ENCODE measurements around the gene SPATA31E1. TPM values are rescaled to one million over a fixed set of nuclear protein-coding genes. Genes with fewer than 3 reads are reported as not detected.
"Not testable (repeated sequence)": the region's sequence is repeated elsewhere in the genome, so short reads cannot be mapped to it uniquely, and the experiment has no call there.

The SPATA31E1 gene
- total and polyA plus RNA-seq, 12 donors: not detected

DNA sequence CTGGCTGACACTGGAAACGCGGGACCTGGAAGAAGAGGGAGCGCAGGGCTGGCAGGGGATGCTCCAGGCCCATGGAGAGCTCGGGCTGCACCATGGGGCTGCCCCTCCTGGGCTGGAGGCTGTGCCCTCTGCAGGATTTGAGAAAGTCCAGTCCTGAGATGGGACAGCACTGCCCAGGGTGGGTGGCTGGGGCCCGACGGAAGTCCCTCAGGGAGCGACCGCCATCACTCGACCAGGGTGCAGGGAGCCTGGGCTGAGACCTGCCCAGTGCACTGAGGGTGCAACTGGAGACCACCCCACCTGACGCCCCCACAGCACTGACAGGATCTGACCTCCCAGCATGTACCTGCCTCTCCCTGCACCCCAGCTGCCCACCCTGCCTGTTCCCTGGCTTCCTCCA lies 42.2 kb downstream of the SPATA31E1 start:
- WGBS, 4 donors: 90 to 100% (median 97%) methylated on average over 1 to 10 of the region's 10 CpGs
- H3K4me1 ChIP-seq (replicated peaks in 1 of 2); H3K27ac ChIP-seq; H3K4me3 ChIP-seq; H3K36me3 ChIP-seq (replicated peaks in 1 of 2); H3K9me3 ChIP-seq (replicated peaks in 1 of 3); intact Hi-C loops (cut with DNase I); H3K27me3 ChIP-seq; DNase-seq: not testable (repeated sequence)

DNA sequence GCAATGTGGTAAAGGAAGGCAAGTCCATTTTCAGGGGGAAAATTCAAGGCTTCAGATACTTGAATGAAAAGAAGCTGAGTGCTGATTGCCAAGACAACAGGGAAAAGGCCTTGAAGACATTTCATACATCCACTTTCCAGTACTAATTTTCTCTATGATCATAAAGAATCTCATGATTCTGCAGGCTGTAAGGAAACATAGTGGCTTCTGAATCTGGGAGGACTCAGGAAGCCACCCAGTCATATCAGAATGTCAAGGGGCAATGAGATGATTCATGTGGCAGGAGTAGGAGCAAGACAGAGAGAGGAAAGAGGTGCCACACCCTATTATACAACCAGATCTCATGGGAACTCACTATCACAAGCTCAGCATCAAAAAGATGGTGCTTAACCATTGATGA lies 46.5 kb downstream of the SPATA31E1 start:
- H3K27ac ChIP-seq; H3K27me3 ChIP-seq; H3K9me3 ChIP-seq (replicated peaks in 1 of 3); H3K36me3 ChIP-seq (replicated peaks in 1 of 2); DNase-seq; H3K4me1 ChIP-seq (replicated peaks in 1 of 2); intact Hi-C loops (cut with DNase I); H3K4me3 ChIP-seq: not testable (repeated sequence)

DNA sequence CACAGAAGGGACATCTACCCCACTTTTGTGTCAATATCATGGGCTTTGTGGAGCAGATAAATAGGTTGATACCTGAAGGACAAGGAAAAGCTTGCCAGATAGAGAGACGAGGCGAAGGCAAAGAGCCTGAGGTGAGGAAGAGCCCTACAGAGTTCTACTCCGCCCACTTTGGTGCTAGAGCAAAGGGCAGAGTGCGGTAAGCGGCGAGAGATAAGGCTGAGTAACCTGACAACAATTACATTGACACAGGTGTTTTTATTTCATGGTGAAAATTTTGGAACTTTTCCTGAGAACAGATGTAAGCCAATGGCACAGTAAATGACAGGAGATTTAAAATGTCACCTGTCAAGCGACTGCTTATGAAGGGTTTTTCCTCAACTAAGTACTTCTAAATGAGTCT lies 51.8 kb downstream of the SPATA31E1 start:
- H3K4me1 ChIP-seq (replicated peaks in 1 of 2); H3K4me3 ChIP-seq; H3K27me3 ChIP-seq; intact Hi-C loops (cut with DNase I); H3K27ac ChIP-seq; H3K36me3 ChIP-seq (replicated peaks in 1 of 2); DNase-seq; H3K9me3 ChIP-seq (replicated peaks in 1 of 3): not testable (repeated sequence)
- WGBS, 4 donors: 76 to 93% (median 90%) methylated on average over 7 of the region's 7 CpGs

DNA sequence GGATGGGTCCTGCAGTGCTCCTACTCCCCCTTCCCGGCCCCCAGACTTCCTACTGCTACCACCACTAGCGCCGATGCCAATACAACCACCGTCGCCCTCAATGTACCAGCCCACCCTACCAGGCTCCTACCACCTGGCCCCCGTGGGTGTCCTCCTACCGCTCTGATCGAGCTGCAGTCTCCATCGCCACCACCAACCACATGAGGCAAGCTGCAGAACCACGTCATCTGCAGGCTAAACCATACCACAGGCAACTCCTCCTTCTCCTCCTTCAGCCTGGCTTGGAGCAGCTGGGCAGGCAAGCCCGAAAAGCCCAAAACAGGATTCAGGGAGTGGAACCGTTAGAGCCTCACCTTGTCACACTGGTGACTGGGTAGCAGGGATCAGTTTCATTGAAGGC lies 54.7 kb downstream of the SPATA31E1 start:
- H3K9me3 ChIP-seq (replicated peaks in 1 of 3); H3K4me1 ChIP-seq (replicated peaks in 1 of 2); H3K4me3 ChIP-seq; intact Hi-C loops (cut with DNase I); H3K27ac ChIP-seq; H3K27me3 ChIP-seq; DNase-seq; H3K36me3 ChIP-seq (replicated peaks in 1 of 2): not testable (repeated sequence)
- WGBS, 4 donors: 83 to 93% (median 84%) methylated on average over 1 to 12 of the region's 12 CpGs; no CpG with 5 or more reads in 1 of the 4 donors

DNA sequence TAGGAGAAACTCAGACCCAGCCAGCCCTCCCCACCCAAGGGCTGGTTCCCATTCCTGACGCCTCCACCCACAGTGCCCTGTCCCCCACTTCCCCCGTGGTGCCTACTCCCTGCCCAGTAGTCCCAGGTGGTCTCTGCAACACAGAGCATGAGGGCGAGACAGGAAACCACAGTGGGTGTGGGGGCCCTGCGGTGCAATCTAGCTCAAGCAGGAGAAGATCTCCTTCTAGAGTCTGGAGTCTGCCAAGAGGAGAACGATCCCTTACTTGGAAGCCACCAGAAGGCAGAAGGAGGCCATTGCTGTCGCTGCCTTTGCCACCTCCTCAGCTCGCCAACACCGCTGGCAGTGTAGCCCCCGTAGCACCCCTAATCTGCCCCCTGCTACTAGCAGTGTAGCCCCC lies 55.2 kb downstream of the SPATA31E1 start:
- H3K36me3 ChIP-seq (replicated peaks in 1 of 2); H3K27ac ChIP-seq; H3K4me1 ChIP-seq (replicated peaks in 1 of 2); intact Hi-C loops (cut with DNase I); H3K9me3 ChIP-seq (replicated peaks in 1 of 3); H3K27me3 ChIP-seq; DNase-seq; H3K4me3 ChIP-seq: not testable (repeated sequence)
- WGBS, 4 donors: 72 to 100% (median 83%) methylated on average over 2 to 9 of the region's 9 CpGs

DNA sequence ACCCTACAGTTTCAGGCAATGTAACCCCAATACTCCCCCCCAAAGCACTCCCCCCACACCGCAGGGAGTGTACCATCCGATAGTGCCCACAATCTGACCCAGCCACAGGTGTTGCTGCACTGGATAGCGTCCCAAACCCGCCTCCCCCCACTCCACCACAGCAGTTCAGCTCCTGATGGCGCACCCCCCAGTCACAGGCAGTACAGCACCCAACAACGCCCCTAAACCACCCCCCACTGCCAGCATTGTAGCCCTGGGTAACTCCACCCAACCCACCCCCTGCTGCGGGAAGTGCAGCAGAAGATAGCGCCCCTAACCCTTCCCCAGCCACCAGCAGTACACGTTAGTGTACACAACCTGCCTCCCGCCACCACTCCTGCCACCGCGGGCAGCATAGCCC lies 55.7 kb downstream of the SPATA31E1 start:
- WGBS, 4 donors: 84 to 100% (median 95%) methylated on average over 1 to 8 of the region's 12 CpGs; no CpG with 5 or more reads in 1 of the 4 donors
- DNase-seq; H3K4me3 ChIP-seq; H3K36me3 ChIP-seq (replicated peaks in 1 of 2); H3K27ac ChIP-seq; H3K27me3 ChIP-seq; H3K9me3 ChIP-seq (replicated peaks in 1 of 3); H3K4me1 ChIP-seq (replicated peaks in 1 of 2); intact Hi-C loops (cut with DNase I): not testable (repeated sequence)

Other genes starting within 250 kb of the SPATA31E1 start
- 100 to 1,000 TPM in 8 of 9 donors, 10 to 100 TPM in 1; 94.6 to 208 (median 144) TPM for gene CTSL, start 156.8 kb upstream of the SPATA31E1 start, total RNA-seq
- 100 to 1,000 TPM in 2 of 3 donors, 10 to 100 TPM in 1; 65.2 to 134 (median 109) TPM for gene CTSL, start 156.8 kb upstream of the SPATA31E1 start, polyA plus RNA-seq
- not detected for gene SPATA31C1, start 35.1 kb downstream of the SPATA31E1 start, total RNA-seq
- not detected for gene SPATA31C1, start 35.1 kb downstream of the SPATA31E1 start, polyA plus RNA-seq
- 10 to 100 TPM; 13.8 to 36.5 (median 21.7) TPM for gene CDK20, start 91.7 kb downstream of the SPATA31E1 start, total RNA-seq
- gene CDK20, start 91.7 kb downstream of the SPATA31E1 start, polyA plus RNA-seq: 10 to 100 TPM; 10.9 to 28.9 (median 19.3) TPM

Measured in adrenal gland (tissue), 12 donors.